GM23248 (cell line): Measurements from ENCODE around the gene HDHD2. TPM values are rescaled to one million over a fixed set of nuclear protein-coding genes. Genes with fewer than 3 reads are reported as not detected.

Source experiments
- DNase-seq: peaks from one replicate; pipeline ENCODE4 v3.0.0-alpha.2; 2015
- H2AFZ ChIP-seq: fragments of 200-600 bp; sonication (generic); 2 replicates; pipeline ENCODE4 v1.6.1; 2016; ENCODE audit warnings: antibody characterized with exemption
- H3F3A ChIP-seq: fragments of 200-600 bp; sonication (generic); 2 replicates; pipeline ENCODE4 v1.6.1; 2016; ENCODE audit warnings: mild to moderate bottlenecking, antibody characterized with exemption, mixed run types; ENCODE audit not compliant: insufficient read depth
- H3K27ac ChIP-seq: fragments of 200-600 bp; sonication (generic); 2 replicates; pipeline ENCODE4 v1.5.1; 2016; ENCODE audit warnings: mild to moderate bottlenecking
- H3K27me3 ChIP-seq: fragments of 200-600 bp; sonication (generic); replicated peaks from 2 replicates; pipeline ENCODE4 v1.6.1; 2016; ENCODE audit warnings: mild to moderate bottlenecking; ENCODE audit not compliant: insufficient read depth
- H3K36me3 ChIP-seq: fragments of 200-600 bp; sonication (generic); 2 replicates; pipeline ENCODE4 v1.6.1; 2016; ENCODE audit warnings: low read depth, mild to moderate bottlenecking
- H3K4me1 ChIP-seq: fragments of 200-600 bp; sonication (generic); 2 replicates; pipeline ENCODE4 v1.6.1; 2016; ENCODE audit warnings: mild to moderate bottlenecking; ENCODE audit not compliant: insufficient read depth
- H3K4me2 ChIP-seq: fragments of 200-600 bp; sonication (generic); one replicate; pipeline ENCODE4 v1.6.1; 2016; ENCODE audit warnings: mild to moderate bottlenecking; ENCODE audit not compliant: unreplicated experiment
- H3K4me3 ChIP-seq: fragments of 200-600 bp; sonication (generic); 2 replicates; pipeline ENCODE4 v1.5.1; 2016; ENCODE audit warnings: mild to moderate bottlenecking
- H3K79me2 ChIP-seq: fragments of 200-600 bp; sonication (generic); 2 replicates; pipeline ENCODE4 v1.6.1; 2016; ENCODE audit warnings: mild to moderate bottlenecking; ENCODE audit not compliant: insufficient read depth
- H3K9ac ChIP-seq: fragments of 200-600 bp; sonication (generic); 2 replicates; pipeline ENCODE4 v1.6.1; 2016; ENCODE audit warnings: mild to moderate bottlenecking
- H3K9me2 ChIP-seq: fragments of 200-600 bp; sonication (generic); 2 replicates; pipeline ENCODE4 v1.6.1; 2016; ENCODE audit warnings: mixed run types, mild to moderate bottlenecking, moderate library complexity; ENCODE audit not compliant: insufficient read depth
- H3K9me3 ChIP-seq: fragments of 200-600 bp; sonication (generic); one replicate; pipeline ENCODE4 v1.6.1; 2017; ENCODE audit warnings: low read depth
- H4K20me1 ChIP-seq: fragments of 200-600 bp; sonication (generic); 2 replicates; pipeline ENCODE4 v1.6.0; 2016; ENCODE audit not compliant: insufficient read depth
- EZH2 ChIP-seq: fragments of 200-600 bp; sonication (generic); IDR thresholded peaks from 2 replicates; pipeline ENCODE4 v1.6.1; 2018; ENCODE audit warnings: antibody characterized with exemption, mild to moderate bottlenecking; ENCODE audit not compliant: insufficient read depth, poor library complexity, severe bottlenecking
- EZH2phosphoT487 ChIP-seq: fragments of 200-600 bp; sonication (generic); IDR thresholded peaks from 2 replicates; pipeline ENCODE4 v1.6.1; 2018; ENCODE audit warnings: antibody characterized with exemption, moderate library complexity, mild to moderate bottlenecking, low read depth; ENCODE audit not compliant: insufficient read depth
- WGBS, 2 experiments: methylation state at CpG; one replicate each; pipeline ENCODE4 v1.1.6; 2015 to 2017; ENCODE audit warnings: low lambda C conversion rate in 2 of 2, low coverage in 1 of 2; ENCODE audit errors: missing lambda C conversion rate in 2 of 2; 5-methylcytosine and 5-hydroxymethylcytosine counted together
- in situ Hi-C: fragments of 300-500 bp; cut with MboI; formaldehyde crosslinking; loops from 2 replicates; pipeline ENCODE4 v1.15.0; 2020
- polyA plus RNA-seq: library from polyadenylated mRNA; unstranded; fragments of >200 nt; fragmentation: Nextera tagmentation; extraction: Ambion mirVana; gene quantifications from 2 replicates; pipeline ENCODE4 v1.2.1, GENCODE V29; 2016
- small RNA-seq: library from RNA; depleted of rRNA; stranded (forward); fragments of <200 nt; gene quantifications from one replicate; pipeline ENCODE3, GENCODE V24; 2014; ENCODE audit warnings: low read depth, low replicate concordance
- total RNA-seq: library from RNA; depleted of rRNA; stranded (reverse); fragments of >200 nt; shearing (Covaris generic); gene quantifications from 2 replicates; pipeline ENCODE4 v1.2.3, GENCODE V29; 2014; rRNA removed

The HDHD2 gene
- total and polyA plus RNA-seq, 2 experiments from 2014 or later: 14.2 to 25.4 TPM

DNA sequence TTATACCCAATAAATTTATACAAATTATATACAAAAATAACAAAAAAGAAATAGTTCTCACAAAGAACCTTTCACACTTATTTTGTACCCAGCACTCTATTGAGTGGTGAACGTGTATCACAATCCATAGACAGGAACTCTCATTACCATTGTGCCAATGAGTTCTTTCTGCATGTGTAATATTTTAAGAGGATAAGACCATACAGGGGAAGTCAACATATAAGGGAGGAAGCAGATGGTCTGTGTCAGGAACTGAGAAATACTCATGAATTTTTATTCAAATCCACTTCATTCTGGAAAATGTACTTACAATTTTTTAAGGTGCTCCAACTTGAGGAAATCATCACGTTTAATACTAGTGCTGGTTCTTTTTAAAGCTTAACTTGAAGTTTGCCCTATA lies 87.8 kb downstream of the HDHD2 start:
- Histone ChIP-seq H3K27ac (no peak overlapping the region), H3K4me3 (no peak overlapping the region), H3K9ac (no peak overlapping the region), H4K20me1 (no peaks in the 10 kb centered on the region), H3F3A (no peaks in the 10 kb centered on the region), H3K79me2 (no peaks in the 10 kb centered on the region), H3K9me3 (no peaks in the 10 kb centered on the region), H3K27me3 (no peaks in the 10 kb centered on the region), H2AFZ (no peak overlapping the region), H3K4me1 (no peaks in the 10 kb centered on the region), H3K9me2 (no peaks in the 10 kb centered on the region), H3K4me2 (no peak overlapping the region), H3K36me3 (no peaks in the 10 kb centered on the region)
- TF ChIP-seq EZH2 (no peak), EZH2phosphoT487 (no peak)
- no peak for DNase-seq
- in situ Hi-C loops: no loop called here
- WGBS, 2 experiments: 44 to 55% methylated on average over 2 of the region's 2 CpGs

Small RNA genes within 50 kb of the gene (small RNA-seq; reads per million reads assigned to genes)
- not detected for gene AC012254.4

Other genes starting within 250 kb of the HDHD2 start
- 21.3 and 25.0 TPM in 2 replicates for gene PIAS2, start 233.0 kb downstream of the HDHD2 start, total RNA-seq
- 23.0 and 26.0 TPM in 2 replicates for gene PIAS2, start 233.0 kb downstream of the HDHD2 start, polyA plus RNA-seq
- gene KATNAL2, start 232.9 kb downstream of the HDHD2 start, total RNA-seq: 3.9 and 9.6 TPM in 2 replicates
- gene KATNAL2, start 232.9 kb downstream of the HDHD2 start, polyA plus RNA-seq: 4.1 and 4.6 TPM in 2 replicates
- gene ELOA2, start 114.9 kb downstream of the HDHD2 start, total RNA-seq: not detected in 2 replicates
- gene ELOA2, start 114.9 kb downstream of the HDHD2 start, polyA plus RNA-seq: not detected in 2 replicates
- 26.3 and 28.3 TPM in 2 replicates for gene IER3IP1, start 25.9 kb upstream of the HDHD2 start, total RNA-seq
- 39.8 and 40.9 TPM in 2 replicates for gene IER3IP1, start 25.9 kb upstream of the HDHD2 start, polyA plus RNA-seq
- not detected in 2 replicates for gene SKOR2, start 101.2 kb upstream of the HDHD2 start, total RNA-seq
- not detected in 2 replicates for gene SKOR2, start 101.2 kb upstream of the HDHD2 start, polyA plus RNA-seq